Thyroid gland (tissue), 4 donors: Measurements from ENCODE around the gene SYTL4. TPM values are rescaled to one million over a fixed set of nuclear protein-coding genes. Genes with fewer than 3 reads are reported as not detected.
A peak's percentile ranks its signal among the peaks of the same experiment; 100 is the strongest.
"Not testable (repeated sequence)": the region's sequence is repeated elsewhere in the genome, so short reads cannot be mapped to it uniquely, and the experiment has no call there.

Experiments
- DNase-seq, 2 donors: peaks; one replicate each; pipeline ENCODE4 v3.0.0-alpha.2; 2019
- H3K27ac ChIP-seq, 3 donors: fragments of 200-600 bp; sonication (generic); 1 replicate in 2 of 3; 2 replicates in 1 of 3; pipeline ENCODE4 v1.5.1; 2016 to 2019; ENCODE audit warnings: mild to moderate bottlenecking in 1 of 3, moderate library complexity in 1 of 3
- H3K27me3 ChIP-seq: fragments of 200-600 bp; sonication (generic); one replicate; pipeline ENCODE4 v1.5.1; 2019
- H3K36me3 ChIP-seq, 2 donors: fragments of 200-600 bp; sonication (generic); one replicate each; pipeline ENCODE4 v1.5.1; 2016 to 2019
- H3K4me1 ChIP-seq, 2 donors: fragments of 200-600 bp; sonication (generic); one replicate each; pipeline ENCODE4 v1.5.1; 2017 to 2019
- H3K4me3 ChIP-seq, 3 donors: fragments of 200-600 bp; sonication (generic); replicated peaks in 1 of 3; 1 replicate in 2 of 3; 2 replicates in 1 of 3; pipeline ENCODE4 v1.5.1; 2016; ENCODE audit warnings: mild to moderate bottlenecking in 1 of 3
- H3K9me3 ChIP-seq: fragments of 200-600 bp; sonication (generic); one replicate; pipeline ENCODE4 v1.5.1; 2017
- POLR2A ChIP-seq, 2 donors: fragments of 450-650 bp; IDR thresholded peaks; one replicate each; pipeline ENCODE4 v1.6.1; 2017; ENCODE audit warnings: antibody characterized with exemption in 2 of 2, mild to moderate bottlenecking in 2 of 2, moderate library complexity in 1 of 2
- WGBS, 2 donors: methylation state at CpG; one replicate each; pipeline ENCODE4 v1.1.5; 2017; 5-methylcytosine and 5-hydroxymethylcytosine counted together
- intact Hi-C: fragments of 100-400 bp; cut with DNase I; formaldehyde crosslinking; loops from one replicate; pipeline ENCODE4 v1.15.1; 2023
- total RNA-seq, 4 donors: library from RNA; depleted of rRNA; stranded (reverse); fragments of >200 nt; gene quantifications; one replicate each; pipeline ENCODE4 v1.2.3, GENCODE V29; 2016
- TF ChIP-seq, protein P1 (sequence below), 6 experiments: fragments of 200-600 bp in 3 of 6; fragments of 450-650 bp in 3 of 6; sonication (generic) in 3 of 6; IDR thresholded peaks; one replicate each; pipeline ENCODE4 v1.5.1; 2016 to 2019; ENCODE audit warnings: antibody characterized with exemption in 6 of 6, mild to moderate bottlenecking in 2 of 6, inconsistent platforms in 1 of 6, moderate library complexity in 1 of 6

The SYTL4 gene
- total RNA-seq = 10 to 100 TPM; 13.1 to 28.2 (median 23.2) TPM

DNA sequence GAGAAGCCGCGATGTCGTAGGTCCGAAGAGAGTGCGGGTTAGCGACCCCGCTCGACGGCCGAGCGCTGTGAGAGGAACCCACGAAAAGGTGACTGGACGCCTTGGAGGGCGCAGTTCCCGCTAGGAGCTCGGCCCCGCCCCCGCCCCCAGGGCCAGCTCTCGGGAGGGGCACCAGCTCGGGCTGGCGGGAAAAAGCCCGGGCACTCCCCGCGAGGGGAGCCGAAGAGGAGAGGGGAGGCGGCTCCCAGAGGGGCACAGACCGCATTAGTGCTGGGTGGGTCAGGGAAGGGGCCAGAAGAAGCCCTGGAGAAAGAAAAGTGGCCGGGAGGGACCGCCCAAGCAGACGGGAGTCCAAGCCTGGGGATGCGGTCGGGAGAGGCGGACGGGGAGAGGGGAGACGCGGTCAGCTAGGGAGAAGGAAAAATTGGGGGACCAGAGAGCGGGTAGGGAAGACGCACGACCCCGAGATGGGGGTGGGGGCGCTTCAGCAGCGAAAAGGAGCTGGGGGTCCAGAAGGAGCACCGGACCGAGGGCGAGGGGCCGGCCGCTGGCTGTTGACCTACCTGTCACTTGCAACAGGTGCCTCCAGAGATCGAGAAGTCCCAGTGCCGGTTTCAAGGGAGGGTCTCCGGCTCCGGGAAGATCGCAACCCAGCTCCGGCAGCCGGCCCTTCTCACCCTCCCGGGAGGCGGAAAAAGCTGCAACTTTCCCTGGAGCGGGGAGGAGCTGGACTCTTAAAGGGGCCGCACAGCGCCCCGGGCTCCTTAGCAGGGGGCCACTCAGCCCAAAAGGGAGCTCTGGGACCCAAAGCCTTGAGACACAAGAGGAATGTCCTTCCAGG is at the start of gene SYTL4:
TSS of gene SYTL4 (minus strand) at position 681 of the 841 bp plus-strand sequence. CDS start 30,084 bp downstream, outside the sequence.
- peak in 1 of 2 donors; percentile 20 for TF ChIP-seq POLR2A (IDR thresholded peaks at IDR 0.05)
- TF ChIP-seq, protein P1, sequence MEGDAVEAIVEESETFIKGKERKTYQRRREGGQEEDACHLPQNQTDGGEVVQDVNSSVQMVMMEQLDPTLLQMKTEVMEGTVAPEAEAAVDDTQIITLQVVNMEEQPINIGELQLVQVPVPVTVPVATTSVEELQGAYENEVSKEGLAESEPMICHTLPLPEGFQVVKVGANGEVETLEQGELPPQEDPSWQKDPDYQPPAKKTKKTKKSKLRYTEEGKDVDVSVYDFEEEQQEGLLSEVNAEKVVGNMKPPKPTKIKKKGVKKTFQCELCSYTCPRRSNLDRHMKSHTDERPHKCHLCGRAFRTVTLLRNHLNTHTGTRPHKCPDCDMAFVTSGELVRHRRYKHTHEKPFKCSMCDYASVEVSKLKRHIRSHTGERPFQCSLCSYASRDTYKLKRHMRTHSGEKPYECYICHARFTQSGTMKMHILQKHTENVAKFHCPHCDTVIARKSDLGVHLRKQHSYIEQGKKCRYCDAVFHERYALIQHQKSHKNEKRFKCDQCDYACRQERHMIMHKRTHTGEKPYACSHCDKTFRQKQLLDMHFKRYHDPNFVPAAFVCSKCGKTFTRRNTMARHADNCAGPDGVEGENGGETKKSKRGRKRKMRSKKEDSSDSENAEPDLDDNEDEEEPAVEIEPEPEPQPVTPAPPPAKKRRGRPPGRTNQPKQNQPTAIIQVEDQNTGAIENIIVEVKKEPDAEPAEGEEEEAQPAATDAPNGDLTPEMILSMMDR (IDR thresholded peaks at IDR 0.05) = no peak
- DNase-seq = peak; percentile 42
- Histone ChIP-seq H3K36me3 (no peaks in the 10 kb centered on the region), H3K9me3 (no peaks in the 10 kb centered on the region), H3K27me3 (no peaks in the 10 kb centered on the region), H3K4me1 (peaks cover 0 to 8% of the 10 kb centered on the region in 2 donors), H3K27ac (peak within 1 kb of the TSS in 2 of 3 donors; percentile 44 to 56), H3K4me3 (peak within 1 kb of the TSS; percentile 47 to 65 (median 47))
- intact Hi-C loops = no loop called here
- 0 to 1% methylated on average over 13 to 14 of the region's 60 CpGs for WGBS, 2 donors

DNA sequence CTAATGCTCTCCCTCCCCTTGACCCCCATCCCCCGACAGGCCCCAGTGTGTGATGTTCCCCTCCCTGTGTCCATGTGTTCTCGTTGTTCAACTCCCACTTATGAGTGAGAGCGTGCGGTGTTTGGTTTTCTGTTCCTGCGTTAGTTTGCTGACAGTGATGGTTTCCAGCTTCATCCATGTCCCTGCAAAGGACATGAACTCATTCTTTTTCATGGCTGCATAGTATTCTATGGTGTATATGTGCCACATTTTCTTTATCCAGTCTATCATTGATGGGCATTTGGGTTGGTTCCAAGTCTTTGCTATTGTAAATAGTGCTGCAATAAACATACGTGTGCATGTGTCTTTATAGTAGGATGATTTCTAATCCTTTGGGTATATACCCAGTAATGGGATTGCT is 37.5 kb upstream of the SYTL4 start:
- H3K36me3 ChIP-seq, H3K27ac ChIP-seq, H3K27me3 ChIP-seq, H3K4me1 ChIP-seq, DNase-seq, H3K9me3 ChIP-seq, H3K4me3 ChIP-seq: not testable (repeated sequence)
- WGBS, 2 donors = 88 to 89% methylated on average over 5 to 6 of the region's 6 CpGs
- intact Hi-C loops = loop anchor here (5.0 kb wide), 1 partner anchor 82 kb away; no protein-coding TSS in a partner anchor

- Histone ChIP-seq H3K27ac (no peak overlapping the region), H3K27me3 (no peaks in the 10 kb centered on the region), H3K4me3 (no peak overlapping the region), H3K9me3 (no peaks in the 10 kb centered on the region), H3K4me1 (no peaks in the 10 kb centered on the region), H3K36me3 (no peaks in the 10 kb centered on the region)
- WGBS, 2 donors = 20 to 23% methylated on average over 7 of the region's 7 CpGs
- DNase-seq = peak; percentile 81 to 86
- intact Hi-C loops = loop anchor here (5.0 kb wide), 1 partner anchor 82 kb away; no protein-coding TSS in a partner anchor
- TF ChIP-seq POLR2A (IDR thresholded peaks at IDR 0.05) = no peak
- TF ChIP-seq, protein P1 (IDR thresholded peaks at IDR 0.05) = peak; percentile 88 to 100 (median 99)
Measured at GRCh38 chrX:100768679-100769338, 36.9 kb upstream of the SYTL4 start.

- no peak overlapping the region for H3K4me3 ChIP-seq
- intact Hi-C loops = no loop called here
- no peak for DNase-seq
- H3K27ac ChIP-seq = no peak overlapping the region
- H3K4me1 ChIP-seq = peaks cover 0 to under 1% of the 10 kb centered on the region in 2 donors
- no peaks in the 10 kb centered on the region for H3K36me3 ChIP-seq
- H3K9me3 ChIP-seq = no peaks in the 10 kb centered on the region
- 33% methylated on average over 1 of the region's 1 CpG for WGBS, 2 donors
- TF ChIP-seq, protein P1 (IDR thresholded peaks at IDR 0.05) = no peak
- no peak for TF ChIP-seq POLR2A (IDR thresholded peaks at IDR 0.05)
- H3K27me3 ChIP-seq = no peaks in the 10 kb centered on the region
Measured at GRCh38 chrX:100750883-100751282, 19.0 kb upstream of the SYTL4 start.

- Histone ChIP-seq H3K27ac (no peak overlapping the region), H3K9me3 (no peaks in the 10 kb centered on the region), H3K36me3 (no peaks in the 10 kb centered on the region), H3K27me3 (no peaks in the 10 kb centered on the region), H3K4me1 (peaks cover 0 to 6% of the 10 kb centered on the region in 2 donors), H3K4me3 (no peak overlapping the region)
- WGBS, 2 donors = 74 to 92% methylated on average over 2 of the region's 2 CpGs
- TF ChIP-seq, protein P1 (IDR thresholded peaks at IDR 0.05) = no peak
- TF ChIP-seq POLR2A (IDR thresholded peaks at IDR 0.05) = no peak
- intact Hi-C loops = no loop called here
- no peak for DNase-seq
Measured at GRCh38 chrX:100748108-100748507, 16.2 kb upstream of the SYTL4 start.
